HG03095 (cell line): ENCODE results near the gene CABP2.
"Not testable (repeated sequence)": the region's sequence is repeated elsewhere in the genome, so short reads cannot be mapped to it uniquely, and the experiment has no call there.

Experiments used
- ATAC-seq: cut with Tn5 transposase; IDR thresholded peaks from one replicate; pipeline ENCODE4 v1.9.1; 2021; ENCODE audit warnings: moderate library complexity; ENCODE audit not compliant: unreplicated experiment

Gene CABP2

DNA sequence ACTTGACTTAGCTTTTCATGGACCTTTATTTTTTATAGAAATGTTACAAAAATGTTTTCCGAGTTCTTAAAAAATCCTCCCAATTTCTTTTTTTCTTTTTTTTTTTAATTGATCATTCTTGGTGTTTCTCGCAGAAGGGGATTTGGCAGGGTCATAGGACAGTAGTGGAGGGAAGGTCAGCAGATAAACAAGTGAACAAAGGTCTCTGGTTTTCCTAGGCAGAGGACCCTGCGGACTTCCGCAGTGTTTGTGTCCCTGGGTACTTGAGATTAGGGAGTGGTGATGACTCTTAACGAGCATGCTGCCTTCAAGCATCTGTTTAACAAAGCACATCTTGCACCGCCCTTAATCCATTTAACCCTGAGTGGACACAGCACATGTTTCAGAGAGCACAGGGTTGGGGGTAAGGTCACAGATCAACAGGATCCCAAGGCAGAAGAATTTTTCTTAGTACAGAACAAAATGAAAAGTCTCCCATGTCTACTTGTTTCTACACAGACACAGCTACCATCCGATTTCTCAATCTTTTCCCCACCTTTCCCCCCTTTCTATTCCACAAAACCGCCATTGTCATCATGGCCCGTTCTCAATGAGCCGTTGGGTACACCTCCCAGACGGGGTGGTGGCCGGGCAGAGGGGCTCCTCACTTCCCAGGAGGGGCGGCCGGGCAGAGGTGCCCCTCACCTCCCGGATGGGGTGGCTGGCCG is 45.7 kb downstream of the CABP2 start:
- not testable (repeated sequence) for ATAC-seq

DNA sequence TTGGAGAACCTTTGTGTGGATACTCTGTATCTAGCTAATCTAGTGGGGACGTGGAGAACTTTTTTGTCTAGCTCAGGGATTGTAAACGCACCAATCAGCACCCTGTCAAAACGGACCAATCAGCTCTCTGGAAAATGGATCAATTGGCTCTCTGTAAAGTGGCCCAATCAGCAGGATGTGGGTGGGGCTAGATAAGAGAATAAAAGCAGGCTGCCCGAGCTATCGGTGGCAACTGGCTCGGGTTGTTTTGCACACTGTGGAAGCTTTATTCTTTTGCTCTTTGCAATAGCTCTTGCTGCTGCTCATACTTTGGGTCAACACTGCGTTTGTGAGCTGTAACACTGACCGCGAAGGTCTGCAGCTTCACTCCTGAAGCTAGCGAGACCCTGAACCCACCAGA is 46.6 kb downstream of the CABP2 start:
- not testable (repeated sequence) for ATAC-seq

DNA sequence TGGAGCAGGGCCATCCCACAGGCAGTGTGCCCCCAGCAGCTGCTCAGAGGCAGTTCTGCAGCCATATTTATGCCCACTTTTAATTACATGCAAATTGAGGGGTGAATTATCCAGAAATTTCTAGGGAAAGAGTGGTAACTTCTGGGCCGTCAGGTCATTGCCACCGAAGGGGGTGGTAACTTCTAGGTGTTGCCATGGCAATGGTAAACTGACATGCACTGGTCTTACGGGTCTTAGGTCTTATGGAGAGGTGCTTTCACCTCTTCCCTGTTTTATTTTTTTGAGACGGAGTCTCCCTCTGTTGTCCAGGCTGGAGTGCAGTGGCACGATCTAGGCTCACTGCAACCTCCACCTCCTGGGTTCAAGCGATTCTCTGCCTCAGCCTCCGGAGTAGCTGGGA is 50.4 kb downstream of the CABP2 start:
- no peak for ATAC-seq

DNA sequence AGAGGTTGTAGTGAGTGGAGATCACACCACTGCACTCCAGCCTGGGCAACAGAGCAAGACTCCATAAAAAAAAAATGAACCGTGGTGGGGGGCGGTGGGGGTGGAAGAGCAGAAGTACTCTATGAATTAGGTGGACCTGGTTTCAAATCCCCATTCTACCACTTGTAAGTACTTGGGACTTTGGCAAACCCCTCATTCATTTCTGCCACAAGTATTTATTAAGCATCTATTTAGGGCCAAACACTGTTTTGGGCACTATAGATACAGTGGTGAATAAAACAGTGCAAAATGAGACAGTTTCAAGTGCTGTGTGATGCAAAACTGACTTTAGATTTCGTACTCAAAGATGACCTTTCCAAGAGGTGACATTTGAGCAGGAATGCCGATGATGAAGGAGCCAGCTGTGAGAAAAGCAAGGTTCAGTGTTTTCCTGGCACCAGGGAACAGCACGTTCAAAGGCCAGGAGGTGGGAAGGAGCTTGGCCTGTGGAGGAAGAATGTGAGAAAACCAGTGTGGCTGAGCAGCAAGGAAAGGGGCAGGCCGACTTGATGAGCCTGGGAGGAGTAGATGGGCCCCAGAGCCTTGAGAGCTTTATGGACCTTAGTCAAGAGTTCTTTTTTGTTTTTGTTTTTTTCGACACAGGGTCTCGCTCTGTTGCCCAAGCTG is 52.8 kb downstream of the CABP2 start:
- ATAC-seq: no peak

DNA sequence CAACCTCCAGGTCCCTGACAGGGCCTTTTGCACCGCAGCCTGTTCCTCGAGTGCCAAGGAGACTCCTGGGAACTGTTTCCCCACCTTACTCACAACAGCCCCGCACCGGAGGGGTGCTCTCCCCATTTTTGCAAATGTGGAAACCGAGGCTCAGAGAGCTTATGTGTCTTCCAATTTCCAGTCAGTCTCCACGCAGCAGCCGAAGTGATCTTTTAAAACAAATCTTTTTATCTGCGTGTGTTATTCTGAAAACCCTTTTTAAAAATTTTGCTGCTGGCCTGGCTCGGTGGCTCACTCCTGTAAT is 53.8 kb downstream of the CABP2 start:
- no peak for ATAC-seq
